ENCODE results near the gene MAOA.
"Not testable (repeated sequence)": the region's sequence is repeated elsewhere in the genome, so short reads cannot be mapped to it uniquely, and the experiment has no call there.

MAOA gene

GRCh38 chrX:43718546-43718945 is 62.4 kb downstream of the MAOA start:
- DNase-seq = no peak

- DNase-seq = no peak
Measured at GRCh38 chrX:43718956-43719355, 62.9 kb downstream of the MAOA start.

DNA sequence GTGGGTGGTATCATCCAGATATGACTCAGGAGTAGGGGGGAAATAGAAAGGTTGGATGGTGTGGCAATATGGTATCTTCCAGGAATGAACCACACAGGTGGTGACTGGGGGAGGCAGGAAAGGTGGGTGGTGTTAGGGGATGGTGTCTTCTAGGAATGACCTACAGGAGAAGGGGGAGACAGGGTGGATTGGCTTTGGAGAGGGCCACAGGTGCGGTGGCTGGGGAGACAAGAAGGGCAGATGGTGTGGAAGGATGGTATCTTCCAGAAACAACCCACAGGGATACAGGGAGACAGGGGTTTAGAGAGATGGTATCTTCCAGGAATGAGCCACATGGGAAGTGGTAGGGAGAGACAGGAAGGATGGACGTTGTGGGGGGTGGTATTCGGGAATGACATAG is 64.0 kb downstream of the MAOA start:
- no peak for DNase-seq

GRCh38 chrX:43720961-43721360 is 64.9 kb downstream of the MAOA start:
- DNase-seq = no peak

DNA sequence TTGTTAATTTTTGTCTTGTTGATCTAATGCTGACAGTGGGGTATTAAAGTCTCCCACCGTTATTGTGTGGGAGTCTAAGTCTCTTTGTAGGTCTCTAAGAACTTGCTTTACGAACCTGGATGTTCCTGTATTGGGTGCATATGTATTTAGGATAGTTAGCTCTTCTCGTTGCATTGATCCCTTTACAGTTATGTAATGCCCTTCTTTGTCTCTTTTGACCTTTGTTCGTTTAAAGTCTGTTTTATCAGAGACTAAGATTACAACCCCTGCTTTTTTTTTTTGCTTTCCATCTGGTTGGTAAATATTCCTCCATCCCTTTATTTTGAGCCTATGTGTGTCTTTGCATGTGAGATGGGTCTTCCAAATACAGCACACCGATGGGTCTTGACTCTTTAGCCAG is 69.1 kb downstream of the MAOA start:
- DNase-seq = not testable (repeated sequence)

GRCh38 chrX:43727254-43727653 is 71.2 kb downstream of the MAOA start:
- DNase-seq = peak in 1 of 5 experiments; percentile 33

DNA sequence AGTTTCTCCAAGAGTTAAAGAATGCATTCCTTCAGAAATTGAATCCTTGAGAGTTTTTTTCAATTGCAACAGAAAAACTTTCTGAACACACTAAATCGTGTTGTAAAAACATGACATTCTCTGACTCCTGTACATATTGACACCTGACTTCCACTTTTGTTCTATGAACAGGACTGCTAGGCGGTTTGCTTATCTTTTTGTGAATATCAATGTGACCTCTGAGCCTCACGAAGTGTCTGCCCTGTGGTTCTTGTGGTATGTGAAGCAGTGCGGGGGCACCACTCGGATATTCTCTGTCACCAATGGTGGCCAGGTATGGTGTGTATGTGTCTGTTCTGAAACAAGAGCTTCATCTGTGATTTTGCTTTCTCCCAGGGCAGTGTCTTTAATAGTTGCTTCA is 71.9 kb downstream of the MAOA start:
- peak in 1 of 5 experiments; percentile 71 for DNase-seq

- DNase-seq = no peak
Measured at GRCh38 chrX:43728966-43729365, 72.9 kb downstream of the MAOA start.

- no peak for DNase-seq
Measured at GRCh38 chrX:43731086-43731485, 75.0 kb downstream of the MAOA start.

- DNase-seq = no peak
Measured at GRCh38 chrX:43733699-43734098, 77.6 kb downstream of the MAOA start.

DNA sequence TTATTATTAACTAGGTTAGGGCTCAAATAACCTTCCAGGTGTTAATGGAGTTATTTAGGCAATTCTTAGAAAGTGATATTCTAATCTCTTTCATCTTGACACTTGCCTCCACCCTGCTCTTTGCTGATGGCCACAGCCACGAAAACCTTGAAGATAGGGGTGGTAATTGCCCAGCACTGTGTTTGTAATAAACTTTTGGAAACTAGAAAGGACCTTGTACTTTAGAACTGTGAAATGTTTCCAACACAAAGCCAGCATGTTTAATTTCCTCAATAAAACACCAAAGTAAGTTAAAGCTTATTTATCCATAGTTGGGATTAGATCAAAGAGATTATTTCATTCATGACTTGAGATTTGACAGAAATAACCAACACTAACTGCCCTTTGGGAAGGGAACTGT is 78.3 kb downstream of the MAOA start:
- DNase-seq = no peak

- DNase-seq = no peak
Measured at GRCh38 chrX:43735534-43735933, 79.4 kb downstream of the MAOA start.

DNA sequence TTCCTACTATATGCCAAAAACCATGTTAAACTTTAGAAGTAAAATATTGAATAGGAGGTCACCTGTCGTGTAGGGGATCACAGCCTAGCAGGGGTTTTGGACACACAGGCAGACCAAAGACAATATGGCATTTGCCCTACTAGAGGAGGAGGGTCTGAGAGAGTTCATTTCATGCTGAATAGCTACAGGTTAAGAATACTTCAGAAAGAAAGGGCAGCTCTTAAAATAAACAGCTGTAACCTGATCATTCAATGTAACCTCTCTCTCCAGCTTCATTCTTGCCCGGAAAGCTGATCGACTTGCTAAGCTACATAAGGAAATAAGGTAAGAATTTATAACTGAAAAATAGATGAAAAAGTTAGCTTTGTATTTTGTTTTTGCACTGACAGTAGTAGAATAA is 79.9 kb downstream of the MAOA start:
- no peak for DNase-seq

DNA sequence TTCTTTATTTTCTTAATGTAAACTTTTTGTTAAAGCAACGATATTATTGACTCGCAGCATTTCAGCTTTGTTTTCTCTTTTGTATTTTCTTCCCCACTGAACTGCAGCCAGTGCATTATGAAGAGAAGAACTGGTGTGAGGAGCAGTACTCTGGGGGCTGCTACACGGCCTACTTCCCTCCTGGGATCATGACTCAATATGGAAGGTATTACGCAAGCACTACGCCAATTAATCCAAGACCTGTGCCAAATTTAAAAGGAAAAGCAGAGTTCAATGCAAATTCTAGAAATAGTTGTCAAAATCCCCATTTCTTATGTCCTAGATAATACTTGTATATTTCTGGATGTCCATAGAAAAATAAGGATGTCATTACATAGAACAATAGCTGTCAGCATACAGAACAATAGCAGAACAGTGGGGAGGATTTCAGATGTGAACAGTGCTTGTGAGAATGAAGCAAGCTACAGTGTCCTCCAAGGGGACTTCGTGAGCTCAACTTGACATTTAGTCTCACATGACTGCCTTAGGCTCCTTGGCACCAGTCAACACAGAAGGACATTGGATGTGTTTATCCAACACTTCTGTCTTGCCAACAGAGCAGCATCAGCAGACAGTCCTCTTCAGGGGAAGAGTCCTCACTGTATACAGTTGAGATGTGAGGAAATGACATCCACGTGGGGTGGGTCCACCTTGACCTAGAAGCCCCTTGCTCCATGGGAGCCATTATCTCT is 85.9 kb downstream of the MAOA start:
- no peak for DNase-seq

GRCh38 chrX:43743100-43743822 is 87.2 kb downstream of the MAOA start:
- no peak for DNase-seq

DNA sequence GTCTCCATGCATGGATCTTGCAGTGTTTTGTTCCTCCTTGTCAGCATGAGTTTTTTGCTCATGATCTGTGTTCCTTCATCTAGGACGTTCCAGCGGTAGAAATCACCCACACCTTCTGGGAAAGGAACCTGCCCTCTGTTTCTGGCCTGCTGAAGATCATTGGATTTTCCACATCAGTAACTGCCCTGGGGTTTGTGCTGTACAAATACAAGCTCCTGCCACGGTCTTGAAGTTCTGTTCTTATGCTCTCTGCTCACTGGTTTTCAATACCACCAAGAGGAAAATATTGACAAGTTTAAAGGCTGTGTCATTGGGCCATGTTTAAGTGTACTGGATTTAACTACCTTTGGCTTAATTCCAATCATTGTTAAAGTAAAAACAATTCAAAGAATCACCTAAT is 88.2 kb downstream of the MAOA start:
- DNase-seq = no peak

- DNase-seq = no peak
Measured at GRCh38 chrX:43745938-43746721, 90.0 kb downstream of the MAOA start.

GRCh38 chrX:43747476-43747875 is 91.4 kb downstream of the MAOA start:
- no peak for DNase-seq

- DNase-seq = peak in 3 of 5 experiments; percentile 4 to 78 (median 17)
Measured at GRCh38 chrX:43750248-43750676, 94.2 kb downstream of the MAOA start.

- peak in 1 of 5 experiments; percentile 75 for DNase-seq
Measured at GRCh38 chrX:43753637-43754036, 97.5 kb downstream of the MAOA start.

DNA sequence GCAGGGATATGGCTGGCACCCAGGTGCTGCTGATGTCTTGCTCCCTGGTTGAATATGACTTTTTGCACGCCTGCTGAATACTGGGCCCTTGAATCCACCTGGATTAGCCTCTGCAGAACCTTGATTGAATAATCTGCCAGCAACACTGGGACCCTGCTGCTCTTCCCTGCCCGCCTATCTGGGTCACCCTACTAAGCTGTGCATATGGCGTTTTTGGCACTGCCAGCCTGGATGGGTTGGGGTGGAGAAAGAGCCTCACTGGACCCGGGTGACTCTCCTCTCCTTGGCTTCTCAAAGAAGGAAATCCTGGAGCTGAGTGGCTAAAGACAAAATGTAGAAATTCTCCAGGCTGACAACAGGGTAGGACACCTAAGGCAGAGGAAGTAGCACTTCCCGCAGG is 100.0 kb downstream of the MAOA start:
- DNase-seq = no peak

DNA sequence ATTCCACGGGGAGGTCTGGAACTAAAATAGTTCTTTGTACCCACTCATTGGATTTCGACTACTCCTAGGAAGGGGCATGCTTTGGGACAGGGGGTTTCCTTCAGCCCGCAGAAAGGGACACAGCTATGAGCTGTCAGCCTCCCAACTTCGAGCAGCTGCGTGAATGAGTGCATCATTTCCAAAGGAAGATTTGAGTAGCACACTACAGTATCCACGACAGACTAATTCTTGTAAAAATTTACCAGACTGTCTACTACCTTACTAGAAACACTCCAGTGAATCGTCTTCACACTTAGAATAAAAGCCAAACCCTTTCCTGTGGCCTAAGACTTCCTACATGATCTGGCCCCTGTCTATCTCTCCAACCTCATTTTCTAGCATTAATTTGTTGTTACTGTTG is 101.9 kb downstream of the MAOA start:
- peak in 1 of 5 experiments; percentile 24 for DNase-seq

DNA sequence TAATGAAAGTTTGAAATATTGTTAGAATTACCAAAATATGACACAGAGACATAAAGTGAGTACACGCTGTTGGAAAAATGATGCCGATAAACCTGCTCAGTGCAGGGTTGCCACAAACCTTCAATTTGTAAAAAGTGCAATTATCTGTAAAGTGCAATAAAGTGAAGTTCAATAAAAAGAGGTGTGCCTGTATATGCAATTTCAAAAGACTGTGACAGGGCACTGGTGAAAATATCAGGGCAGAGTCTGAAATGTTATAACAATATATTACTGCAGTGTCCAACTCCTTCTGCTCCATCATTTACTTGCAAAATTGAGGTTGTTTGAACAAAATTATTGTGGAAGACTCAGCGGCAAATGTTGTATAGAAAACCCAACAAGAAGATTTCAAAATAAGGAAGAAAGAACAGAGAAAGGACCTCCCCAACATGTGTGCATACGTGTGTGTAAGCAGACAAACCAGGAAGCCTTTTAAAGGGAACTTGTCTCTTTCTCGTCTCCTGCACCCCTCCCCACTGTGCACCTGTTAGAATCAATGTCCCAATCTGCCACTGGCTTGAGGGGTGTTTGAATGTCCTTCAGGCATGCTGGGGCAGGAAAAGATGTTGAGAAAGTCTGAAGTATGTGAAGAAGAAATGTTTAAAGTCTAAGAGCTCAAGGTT is 130.0 kb downstream of the MAOA start:
- no peak for DNase-seq
